HG03442 (cell line): ENCODE measurements around the gene NR1D1.

Experiments
- ATAC-seq: cut with Tn5 transposase; IDR thresholded peaks from one replicate; pipeline ENCODE4 v1.9.1; 2021; ENCODE audit warnings: mild to moderate bottlenecking, moderate library complexity; ENCODE audit not compliant: unreplicated experiment

The NR1D1 gene

GRCh38 chr17:40076591-40076990, 23.8 kb downstream of the NR1D1 start:
- no peak for ATAC-seq

- no peak for ATAC-seq
Observed at GRCh38 chr17:40075942-40076498, 24.4 kb downstream of the NR1D1 start.

GRCh38 chr17:40075201-40075941, 25.0 kb downstream of the NR1D1 start:
- ATAC-seq, result no peak

GRCh38 chr17:40074871-40075200, 25.6 kb downstream of the NR1D1 start:
- no peak for ATAC-seq

GRCh38 chr17:40074175-40074512, 26.2 kb downstream of the NR1D1 start:
- ATAC-seq, result no peak

- ATAC-seq, result no peak
Observed at GRCh38 chr17:40073454-40074174, 26.8 kb downstream of the NR1D1 start.

GRCh38 chr17:40072735-40073346, 27.5 kb downstream of the NR1D1 start:
- no peak for ATAC-seq

- no peak for ATAC-seq
Observed at GRCh38 chr17:40072040-40072734, 28.2 kb downstream of the NR1D1 start.

- no peak for ATAC-seq
Observed at GRCh38 chr17:40071313-40072039, 28.9 kb downstream of the NR1D1 start.

- no peak for ATAC-seq
Observed at GRCh38 chr17:40070709-40071312, 29.6 kb downstream of the NR1D1 start.

- no peak for ATAC-seq
Observed at GRCh38 chr17:40069751-40070708, 30.4 kb downstream of the NR1D1 start.

GRCh38 chr17:40068917-40069750, 31.3 kb downstream of the NR1D1 start:
- ATAC-seq, result no peak

- no peak for ATAC-seq
Observed at GRCh38 chr17:40068584-40068916, 31.8 kb downstream of the NR1D1 start.

- ATAC-seq, result no peak
Observed at GRCh38 chr17:40068129-40068581, 32.2 kb downstream of the NR1D1 start.

GRCh38 chr17:40067710-40068109, 32.7 kb downstream of the NR1D1 start:
- no peak for ATAC-seq

GRCh38 chr17:40065769-40066510, 34.4 kb downstream of the NR1D1 start:
- no peak for ATAC-seq

GRCh38 chr17:40064971-40065768, 35.2 kb downstream of the NR1D1 start:
- no peak for ATAC-seq
